Ishikawa (cell line): ENCODE results near the gene ASB1.

Experiments
- EGR1 ChIP-seq: IDR thresholded peaks from 2 replicates; pipeline ENCODE4 v1.6.1; 2012
- EP300 ChIP-seq: IDR thresholded peaks from 2 replicates; pipeline ENCODE4 v1.6.1; 2012; ENCODE audit warnings: borderline replicate concordance
- NFIC ChIP-seq: IDR thresholded peaks from 2 replicates; pipeline ENCODE4 v1.6.1; 2012
- RAD21 ChIP-seq: IDR thresholded peaks from 2 replicates; pipeline ENCODE4 v1.6.1; 2012; ENCODE audit warnings: low read depth
- TF ChIP-seq, protein P1 (sequence below): IDR thresholded peaks from 2 replicates; pipeline ENCODE4 v1.6.1; 2012; ENCODE audit warnings: low read depth, mild to moderate bottlenecking

DNA sequence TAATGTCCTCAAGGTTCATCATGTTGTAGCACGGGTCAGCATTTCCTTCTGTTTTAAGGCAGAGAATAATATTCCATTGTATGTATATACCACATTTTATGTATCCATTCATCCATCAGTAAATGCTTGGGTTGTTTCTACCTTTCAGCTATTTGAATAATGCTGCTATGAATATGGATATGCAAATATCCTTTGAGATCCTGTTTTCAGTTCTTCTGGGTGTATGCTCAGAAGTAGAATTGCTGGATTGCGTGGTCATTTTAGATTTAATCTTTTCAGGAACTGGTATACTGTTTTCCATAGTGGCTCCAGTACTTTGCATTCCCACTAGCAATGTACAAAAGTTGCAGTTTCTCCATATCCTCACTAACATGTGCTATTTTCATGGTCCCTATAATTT is 13.4 kb upstream of the ASB1 start:
- TF ChIP-seq RAD21 (no peak), NFIC (no peak), EGR1 (no peak), EP300 (no peak)
- TF ChIP-seq, protein P1, sequence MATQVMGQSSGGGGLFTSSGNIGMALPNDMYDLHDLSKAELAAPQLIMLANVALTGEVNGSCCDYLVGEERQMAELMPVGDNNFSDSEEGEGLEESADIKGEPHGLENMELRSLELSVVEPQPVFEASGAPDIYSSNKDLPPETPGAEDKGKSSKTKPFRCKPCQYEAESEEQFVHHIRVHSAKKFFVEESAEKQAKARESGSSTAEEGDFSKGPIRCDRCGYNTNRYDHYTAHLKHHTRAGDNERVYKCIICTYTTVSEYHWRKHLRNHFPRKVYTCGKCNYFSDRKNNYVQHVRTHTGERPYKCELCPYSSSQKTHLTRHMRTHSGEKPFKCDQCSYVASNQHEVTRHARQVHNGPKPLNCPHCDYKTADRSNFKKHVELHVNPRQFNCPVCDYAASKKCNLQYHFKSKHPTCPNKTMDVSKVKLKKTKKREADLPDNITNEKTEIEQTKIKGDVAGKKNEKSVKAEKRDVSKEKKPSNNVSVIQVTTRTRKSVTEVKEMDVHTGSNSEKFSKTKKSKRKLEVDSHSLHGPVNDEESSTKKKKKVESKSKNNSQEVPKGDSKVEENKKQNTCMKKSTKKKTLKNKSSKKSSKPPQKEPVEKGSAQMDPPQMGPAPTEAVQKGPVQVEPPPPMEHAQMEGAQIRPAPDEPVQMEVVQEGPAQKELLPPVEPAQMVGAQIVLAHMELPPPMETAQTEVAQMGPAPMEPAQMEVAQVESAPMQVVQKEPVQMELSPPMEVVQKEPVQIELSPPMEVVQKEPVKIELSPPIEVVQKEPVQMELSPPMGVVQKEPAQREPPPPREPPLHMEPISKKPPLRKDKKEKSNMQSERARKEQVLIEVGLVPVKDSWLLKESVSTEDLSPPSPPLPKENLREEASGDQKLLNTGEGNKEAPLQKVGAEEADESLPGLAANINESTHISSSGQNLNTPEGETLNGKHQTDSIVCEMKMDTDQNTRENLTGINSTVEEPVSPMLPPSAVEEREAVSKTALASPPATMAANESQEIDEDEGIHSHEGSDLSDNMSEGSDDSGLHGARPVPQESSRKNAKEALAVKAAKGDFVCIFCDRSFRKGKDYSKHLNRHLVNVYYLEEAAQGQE: no peak
